ENCODE results near the gene PPP2R2D.

DNA sequence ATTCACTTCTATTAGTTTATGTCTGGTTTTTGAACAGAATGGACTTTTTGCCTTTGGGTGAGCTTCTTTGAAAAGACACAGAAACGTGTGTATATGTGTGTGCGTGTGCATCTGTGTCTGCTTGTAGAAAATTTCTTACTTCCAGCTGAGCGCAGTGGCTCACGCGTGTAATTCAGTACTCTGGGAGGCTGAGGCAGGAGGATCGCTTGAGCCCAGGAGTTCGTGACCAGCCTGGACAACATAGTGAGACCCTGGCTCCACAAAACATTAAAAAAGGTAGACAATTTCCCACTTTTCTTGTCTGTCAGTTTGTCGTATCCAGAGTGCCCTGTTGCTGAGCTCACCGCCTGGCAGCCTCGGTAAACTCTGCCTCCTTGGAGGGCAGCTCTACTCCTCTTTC lies 25.4 kb downstream of the PPP2R2D start:
- TF ChIP-seq, protein P1, sequence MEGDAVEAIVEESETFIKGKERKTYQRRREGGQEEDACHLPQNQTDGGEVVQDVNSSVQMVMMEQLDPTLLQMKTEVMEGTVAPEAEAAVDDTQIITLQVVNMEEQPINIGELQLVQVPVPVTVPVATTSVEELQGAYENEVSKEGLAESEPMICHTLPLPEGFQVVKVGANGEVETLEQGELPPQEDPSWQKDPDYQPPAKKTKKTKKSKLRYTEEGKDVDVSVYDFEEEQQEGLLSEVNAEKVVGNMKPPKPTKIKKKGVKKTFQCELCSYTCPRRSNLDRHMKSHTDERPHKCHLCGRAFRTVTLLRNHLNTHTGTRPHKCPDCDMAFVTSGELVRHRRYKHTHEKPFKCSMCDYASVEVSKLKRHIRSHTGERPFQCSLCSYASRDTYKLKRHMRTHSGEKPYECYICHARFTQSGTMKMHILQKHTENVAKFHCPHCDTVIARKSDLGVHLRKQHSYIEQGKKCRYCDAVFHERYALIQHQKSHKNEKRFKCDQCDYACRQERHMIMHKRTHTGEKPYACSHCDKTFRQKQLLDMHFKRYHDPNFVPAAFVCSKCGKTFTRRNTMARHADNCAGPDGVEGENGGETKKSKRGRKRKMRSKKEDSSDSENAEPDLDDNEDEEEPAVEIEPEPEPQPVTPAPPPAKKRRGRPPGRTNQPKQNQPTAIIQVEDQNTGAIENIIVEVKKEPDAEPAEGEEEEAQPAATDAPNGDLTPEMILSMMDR (IDR thresholded peaks at IDR 0.05 in 4 of 5, conservative IDR thresholded peaks at IDR 0.05 in 1 of 5) = no peak
- no peak for TF ChIP-seq POLR2A (IDR thresholded peaks at IDR 0.05)

Measured in gastrocnemius medialis (tissue), 4 donors.